Lower leg skin (tissue), 3 donors: ENCODE results near the gene PRR20E.

ENCODE experiments used
- POLR2A ChIP-seq, 2 donors: fragments of 450-650 bp; IDR thresholded peaks; one replicate each; pipeline ENCODE4 v1.6.1; 2016 to 2017; ENCODE audit warnings: antibody characterized with exemption in 2 of 2, mild to moderate bottlenecking in 1 of 2, moderate library complexity in 1 of 2
- TF ChIP-seq, protein P1 (sequence below), 3 donors: fragments of 450-650 bp; IDR thresholded peaks; one replicate each; pipeline ENCODE4 v1.5.1; 2016; ENCODE audit warnings: antibody characterized with exemption in 3 of 3, mild to moderate bottlenecking in 3 of 3, moderate library complexity in 2 of 3

DNA sequence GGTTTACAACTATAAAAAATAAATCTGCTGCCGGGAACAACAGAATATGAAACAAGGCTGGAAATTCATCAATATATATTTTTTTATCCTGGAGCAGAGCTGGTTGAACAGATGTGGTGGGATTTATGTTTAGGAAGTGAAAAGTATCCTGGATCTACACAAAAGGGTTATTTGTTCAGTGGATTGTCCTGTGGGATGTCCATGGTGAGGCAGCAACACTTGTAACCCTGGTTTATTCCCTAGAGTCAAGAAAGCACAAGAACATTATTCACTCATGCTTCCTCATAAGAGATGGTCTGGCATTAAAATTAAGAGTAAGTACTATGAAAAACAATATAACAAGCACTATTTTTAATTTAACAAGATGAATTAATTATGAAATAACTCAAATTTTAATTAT is 46.0 kb downstream of the PRR20E start:
- TF ChIP-seq, protein P1, sequence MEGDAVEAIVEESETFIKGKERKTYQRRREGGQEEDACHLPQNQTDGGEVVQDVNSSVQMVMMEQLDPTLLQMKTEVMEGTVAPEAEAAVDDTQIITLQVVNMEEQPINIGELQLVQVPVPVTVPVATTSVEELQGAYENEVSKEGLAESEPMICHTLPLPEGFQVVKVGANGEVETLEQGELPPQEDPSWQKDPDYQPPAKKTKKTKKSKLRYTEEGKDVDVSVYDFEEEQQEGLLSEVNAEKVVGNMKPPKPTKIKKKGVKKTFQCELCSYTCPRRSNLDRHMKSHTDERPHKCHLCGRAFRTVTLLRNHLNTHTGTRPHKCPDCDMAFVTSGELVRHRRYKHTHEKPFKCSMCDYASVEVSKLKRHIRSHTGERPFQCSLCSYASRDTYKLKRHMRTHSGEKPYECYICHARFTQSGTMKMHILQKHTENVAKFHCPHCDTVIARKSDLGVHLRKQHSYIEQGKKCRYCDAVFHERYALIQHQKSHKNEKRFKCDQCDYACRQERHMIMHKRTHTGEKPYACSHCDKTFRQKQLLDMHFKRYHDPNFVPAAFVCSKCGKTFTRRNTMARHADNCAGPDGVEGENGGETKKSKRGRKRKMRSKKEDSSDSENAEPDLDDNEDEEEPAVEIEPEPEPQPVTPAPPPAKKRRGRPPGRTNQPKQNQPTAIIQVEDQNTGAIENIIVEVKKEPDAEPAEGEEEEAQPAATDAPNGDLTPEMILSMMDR (IDR thresholded peaks at IDR 0.05): no peak
- no peak for TF ChIP-seq POLR2A (IDR thresholded peaks at IDR 0.05)
